Astrocyte (in vitro differentiated cells and primary cell): ENCODE data around the gene PGP.

Experiments used
- EZH2 ChIP-seq: IDR thresholded peaks from 2 replicates; pipeline ENCODE4 v1.6.1; 2012; ENCODE audit warnings: mild to moderate bottlenecking, low read length, inconsistent platforms; ENCODE audit not compliant: insufficient read depth
- TF ChIP-seq, protein P1 (sequence below): IDR thresholded peaks from 2 replicates; pipeline ENCODE4 v1.5.1; 2011; ENCODE audit warnings: low read depth, mild to moderate bottlenecking, inconsistent platforms, low read length, moderate library complexity; ENCODE audit not compliant: insufficient read depth

- TF ChIP-seq, protein P1, sequence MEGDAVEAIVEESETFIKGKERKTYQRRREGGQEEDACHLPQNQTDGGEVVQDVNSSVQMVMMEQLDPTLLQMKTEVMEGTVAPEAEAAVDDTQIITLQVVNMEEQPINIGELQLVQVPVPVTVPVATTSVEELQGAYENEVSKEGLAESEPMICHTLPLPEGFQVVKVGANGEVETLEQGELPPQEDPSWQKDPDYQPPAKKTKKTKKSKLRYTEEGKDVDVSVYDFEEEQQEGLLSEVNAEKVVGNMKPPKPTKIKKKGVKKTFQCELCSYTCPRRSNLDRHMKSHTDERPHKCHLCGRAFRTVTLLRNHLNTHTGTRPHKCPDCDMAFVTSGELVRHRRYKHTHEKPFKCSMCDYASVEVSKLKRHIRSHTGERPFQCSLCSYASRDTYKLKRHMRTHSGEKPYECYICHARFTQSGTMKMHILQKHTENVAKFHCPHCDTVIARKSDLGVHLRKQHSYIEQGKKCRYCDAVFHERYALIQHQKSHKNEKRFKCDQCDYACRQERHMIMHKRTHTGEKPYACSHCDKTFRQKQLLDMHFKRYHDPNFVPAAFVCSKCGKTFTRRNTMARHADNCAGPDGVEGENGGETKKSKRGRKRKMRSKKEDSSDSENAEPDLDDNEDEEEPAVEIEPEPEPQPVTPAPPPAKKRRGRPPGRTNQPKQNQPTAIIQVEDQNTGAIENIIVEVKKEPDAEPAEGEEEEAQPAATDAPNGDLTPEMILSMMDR, result no peak
- TF ChIP-seq EZH2, result no peak
Measured at GRCh38 chr16:2252806-2253148, 38.1 kb upstream of the PGP start.
